Right lobe of liver (tissue), 6 donors: Measurements from ENCODE around the gene HELZ. TPM values are rescaled to one million over a fixed set of nuclear protein-coding genes. Genes with fewer than 3 reads are reported as not detected.
"Not testable (repeated sequence)": the region's sequence is repeated elsewhere in the genome, so short reads cannot be mapped to it uniquely, and the experiment has no call there.

Source experiments
- ATAC-seq, 4 donors: fragments of 200-7000 bp; cut with Tn5 transposase; one replicate each; pipeline ENCODE4 v1.9.1; 2020; ENCODE audit warnings: mild to moderate bottlenecking in 4 of 4, moderate library complexity in 4 of 4
- DNase-seq, 3 donors: peaks; one replicate each; pipeline ENCODE4 v3.0.0-alpha.2; 2020
- H3K27ac ChIP-seq, 3 donors: fragments of 200-600 bp; one replicate each; pipeline ENCODE4 v1.8.0; 2022
- H3K27me3 ChIP-seq, 2 donors: fragments of 200-600 bp; one replicate each; pipeline ENCODE4 v1.8.0; 2022
- H3K36me3 ChIP-seq, 4 donors: fragments of 200-600 bp; sonication (generic) in 1 of 4; one replicate each; pipeline versions ENCODE4 v1.5.1 to v1.8.0; 2017 to 2022; ENCODE audit warnings: control low read depth in 1 of 4
- H3K4me1 ChIP-seq, 4 donors: fragments of 200-600 bp; sonication (generic) in 1 of 4; one replicate each; pipeline versions ENCODE4 v1.5.1 to v1.8.0; 2017 to 2022; ENCODE audit warnings: control low read depth in 1 of 4
- H3K4me3 ChIP-seq, 3 donors: fragments of 200-600 bp; one replicate each; pipeline ENCODE4 v1.8.0; 2022
- H3K9me3 ChIP-seq, 4 donors: fragments of 200-600 bp; sonication (generic) in 1 of 4; one replicate each; pipeline versions ENCODE4 v1.5.1 to v1.8.0; 2017 to 2022; ENCODE audit warnings: control low read depth in 1 of 4
- CTCF ChIP-seq, 4 donors: fragments of 200-600 bp in 3 of 4; fragments of 450-650 bp in 1 of 4; IDR thresholded peaks; one replicate each; pipeline versions ENCODE4 v1.5.1 to v1.8.0; 2016 to 2022; ENCODE audit warnings: antibody characterized with exemption in 4 of 4, mild to moderate bottlenecking in 2 of 4
- POLR2A ChIP-seq: fragments of 450-650 bp; IDR thresholded peaks from one replicate; pipeline ENCODE4 v1.6.1; 2017; ENCODE audit warnings: antibody characterized with exemption, mild to moderate bottlenecking
- WGBS: methylation state at CpG from one replicate; pipeline ENCODE4 v1.1.6; 2018; ENCODE audit warnings: low coverage, low lambda C conversion rate; ENCODE audit not compliant: insufficient coverage; ENCODE audit errors: missing lambda C conversion rate; 5-methylcytosine and 5-hydroxymethylcytosine counted together
- intact Hi-C, 2 donors: fragments of 100-400 bp; cut with DNase I; formaldehyde crosslinking; loops; one replicate each; pipeline versions ENCODE4 v1.11.2 to v1.14.1; 2022
- total RNA-seq, 6 experiments: library from RNA; depleted of rRNA in 2 of 6; stranded (reverse); fragments of >200 nt in 2 of 6; fragmentation: NEBNext Ultra II Directional in 3 of 6; extraction: Animal tissue kit (Norgen Biotek cat#: 25700) in 3 of 6; gene quantifications; one replicate each; pipeline versions ENCODE4 v1.1.0 to v1.2.4, GENCODE V29; 2016 to 2023
- donor health status: DM: no; HTN: yes; CAD: no.
- donor health status: DM: no; HTN: no; CAD: no.
- donor health status: DM: no; HTN: no; CAD: no.
- donor health status: DM: no; HTN: yes; CAD: no.
- donor health status: DM: no; HTN: yes; CAD: no.

The HELZ gene
- total RNA-seq, 6 experiments from 2014 or later, result 24.2 to 33.6 (median 30.9) TPM

DNA sequence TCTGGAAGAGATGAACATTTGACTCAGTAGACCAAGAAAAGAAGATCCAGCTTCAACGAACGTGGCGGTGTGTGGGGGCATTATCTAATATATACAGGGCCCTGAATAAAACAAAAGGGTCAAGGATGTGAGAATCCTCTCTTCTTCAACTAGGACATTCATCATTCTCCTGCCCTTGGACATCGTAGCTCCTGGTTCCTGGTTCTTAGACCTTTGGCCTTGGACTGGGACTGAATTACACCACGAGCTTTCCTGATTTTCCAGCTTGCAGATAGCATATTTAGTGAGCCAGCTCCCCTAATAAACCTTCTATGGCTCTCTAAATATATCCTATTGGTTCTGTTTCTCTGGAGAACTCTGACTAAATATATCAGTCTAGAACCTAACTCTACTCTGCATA, 29.5 kb upstream of the HELZ start:
- no peaks in the 10 kb centered on the region for H3K9me3 ChIP-seq
- intact Hi-C loops, result no loop called here
- 27% methylated on average over 3 of the region's 5 CpGs for WGBS

DNA sequence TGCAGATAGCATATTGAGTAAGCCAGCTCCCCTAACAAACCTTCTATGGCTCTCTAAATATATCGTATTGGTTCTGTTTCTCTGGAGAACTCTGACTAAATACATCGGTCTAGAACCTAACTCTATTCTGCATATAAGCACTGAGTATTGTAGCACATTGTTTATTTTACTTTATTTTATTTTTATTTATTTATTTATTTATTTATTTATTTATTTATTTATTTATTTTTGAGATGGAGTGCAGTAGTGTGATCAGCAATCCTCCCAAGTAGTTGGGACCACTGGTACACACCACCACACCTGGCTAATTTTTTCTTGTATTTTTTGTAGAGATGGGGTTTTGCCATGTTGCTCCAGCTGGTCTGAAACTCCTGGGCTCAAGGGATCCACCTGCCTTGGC, 28.9 kb upstream of the HELZ start:
- no peaks in the 10 kb centered on the region for H3K36me3 ChIP-seq
- no peak for ATAC-seq

More for the DNA sequence above, 29.5 kb upstream of the HELZ start:
- H3K4me1 ChIP-seq, result no peaks in the 10 kb centered on the region
- ATAC-seq, result peak in 3 of 4 donors; percentile 17 to 66 (median 29)
- no peak overlapping the region for H3K4me3 ChIP-seq
- H3K36me3 ChIP-seq, result no peaks in the 10 kb centered on the region
- no peak overlapping the region for H3K27ac ChIP-seq
- H3K27me3 ChIP-seq, result no peaks in the 10 kb centered on the region
- no peak for DNase-seq
- TF ChIP-seq CTCF (IDR thresholded peaks at IDR 0.05) (no peak), POLR2A (no peak)

DNA sequence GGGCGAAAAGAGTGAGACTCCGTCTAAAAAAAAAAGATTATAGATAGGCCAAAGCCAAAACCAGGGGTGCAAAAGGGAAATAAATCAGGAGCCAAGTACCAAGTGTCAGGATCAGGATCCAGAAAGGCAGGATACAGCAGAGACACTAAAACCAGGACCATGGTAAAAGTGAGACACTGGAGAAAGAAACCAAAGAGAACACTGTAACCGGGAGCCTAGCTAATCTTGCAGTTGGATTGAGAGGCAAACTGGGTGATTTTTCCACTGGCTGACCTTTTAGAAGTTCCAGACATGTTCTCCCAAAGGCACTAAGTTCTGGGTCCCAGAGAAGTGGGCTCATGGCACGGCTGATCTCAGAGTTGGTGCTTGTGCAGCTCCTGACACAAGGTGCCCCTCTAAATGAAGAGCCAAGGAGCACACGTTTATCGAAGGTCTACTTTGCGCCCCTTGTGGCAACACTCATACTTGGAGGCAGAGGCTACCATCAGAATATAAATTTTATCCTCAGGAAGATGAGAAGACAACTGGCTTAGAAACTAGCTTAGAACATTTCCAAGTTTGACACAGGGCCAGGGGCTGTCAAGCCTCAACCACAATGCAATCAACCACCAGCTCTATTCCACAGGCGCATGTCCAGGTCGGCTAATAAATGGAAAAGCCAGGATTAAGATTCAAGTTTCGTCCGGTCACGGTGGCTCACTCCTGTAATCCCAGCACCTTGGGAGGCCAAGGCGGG, 27.5 kb upstream of the HELZ start:
- Histone ChIP-seq H3K36me3 (no peaks in the 10 kb centered on the region), H3K27ac (no peak overlapping the region), H3K27me3 (no peaks in the 10 kb centered on the region), H3K4me1 (no peaks in the 10 kb centered on the region), H3K9me3 (no peaks in the 10 kb centered on the region), H3K4me3 (no peak overlapping the region)
- intact Hi-C loops, result no loop called here
- ATAC-seq (no peak), DNase-seq (no peak)
- WGBS, result 84% methylated on average over 11 of the region's 13 CpGs
- TF ChIP-seq POLR2A (no peak), CTCF (IDR thresholded peaks at IDR 0.05) (no peak)

More for the DNA sequence above, 28.9 kb upstream of the HELZ start:
- no peak for DNase-seq
- intact Hi-C loops, result no loop called here
- TF ChIP-seq POLR2A (no peak), CTCF (IDR thresholded peaks at IDR 0.05) (no peak)
- H3K4me3 ChIP-seq, result no peak overlapping the region
- no peaks in the 10 kb centered on the region for H3K9me3 ChIP-seq
- no peaks in the 10 kb centered on the region for H3K4me1 ChIP-seq
- H3K27me3 ChIP-seq, result no peaks in the 10 kb centered on the region
- H3K27ac ChIP-seq, result no peak overlapping the region
- WGBS, result 97% methylated on average over 2 of the region's 2 CpGs

GRCh38 chr17:67271187-67271586, 26.2 kb upstream of the HELZ start:
- intact Hi-C loops, ATAC-seq, H3K9me3 ChIP-seq, H3K36me3 ChIP-seq, DNase-seq, H3K27me3 ChIP-seq, H3K27ac ChIP-seq, H3K4me3 ChIP-seq, H3K4me1 ChIP-seq: not testable (repeated sequence)
- no CpG with 5 or more reads among the region's 2 CpGs for WGBS

DNA sequence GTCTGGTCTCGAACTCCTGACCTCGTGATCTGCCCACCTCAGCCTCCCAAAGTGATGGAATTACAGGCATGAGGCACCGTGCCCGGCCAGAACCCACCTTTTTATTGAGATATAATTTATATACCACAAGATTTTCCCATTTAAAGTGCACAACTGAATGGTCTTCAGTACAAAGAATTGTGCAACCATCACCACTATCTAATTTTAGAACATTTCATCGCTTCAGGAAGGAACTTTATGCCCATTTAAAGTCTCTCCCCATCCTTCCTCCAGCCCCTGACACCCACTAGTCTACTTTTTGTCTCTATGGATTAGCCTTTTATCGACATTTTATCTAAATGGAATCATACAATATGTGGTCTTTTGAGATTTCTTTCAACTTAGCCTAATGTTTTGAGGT, 25.4 kb upstream of the HELZ start:
- TF ChIP-seq POLR2A (no peak), CTCF (IDR thresholded peaks at IDR 0.05) (no peak)
- H3K27ac ChIP-seq, result no peak overlapping the region
- no peaks in the 10 kb centered on the region for H3K4me1 ChIP-seq
- no peak for ATAC-seq
- WGBS, result 62% methylated on average over 6 of the region's 6 CpGs
- intact Hi-C loops, result no loop called here
- no peak overlapping the region for H3K4me3 ChIP-seq
- no peaks in the 10 kb centered on the region for H3K9me3 ChIP-seq
- H3K27me3 ChIP-seq, result no peaks in the 10 kb centered on the region
- no peak for DNase-seq
- H3K36me3 ChIP-seq, result no peaks in the 10 kb centered on the region
